ENCODE data around the gene CAPSL. TPM values are rescaled to one million over a fixed set of nuclear protein-coding genes. Genes with fewer than 3 reads are reported as not detected.

CAPSL gene
- total RNA-seq = not detected in 2 replicates

GRCh38 chr5:35938568-35939227 lies at the start of gene CAPSL:
CAPSL (minus strand) TSS chr5:35938622; CDS start chr5:35921120, 17,502 bp downstream.

DNA sequence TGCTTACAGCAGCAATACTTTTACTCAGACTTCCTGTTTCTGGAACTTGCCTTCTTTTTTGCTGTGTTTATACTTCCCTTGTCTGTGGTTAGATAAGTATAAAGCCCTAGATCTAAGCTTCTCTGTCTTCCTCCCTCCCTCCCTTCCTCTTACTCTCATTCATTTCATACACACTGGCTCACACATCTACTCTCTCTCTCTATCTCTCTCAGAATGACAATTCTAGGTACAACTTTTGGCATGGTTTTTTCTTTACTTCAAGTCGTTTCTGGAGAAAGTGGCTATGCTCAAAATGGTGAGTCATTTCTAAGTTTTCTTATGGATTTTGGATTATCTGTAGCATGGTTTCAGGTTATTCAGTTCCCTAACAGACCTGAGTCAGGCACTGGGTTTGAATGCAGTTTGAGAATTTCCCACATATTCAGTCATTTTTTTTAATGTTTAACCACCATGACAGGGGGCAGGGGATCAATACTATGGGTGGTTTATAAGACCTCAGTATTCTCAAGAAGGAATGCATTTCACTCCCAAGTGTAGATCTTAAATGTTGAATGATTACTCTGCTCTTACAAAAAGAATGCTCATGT lies 81.6 kb downstream of the CAPSL start, which contains the start of gene IL7R:
TSS of gene IL7R (plus strand) at position 127 of the 587 bp plus-strand sequence. CDS start at position 214, 87 bp downstream.

Small RNA genes within 50 kb of the gene (small RNA-seq; reads per million reads assigned to genes)
- not detected for gene AC112204.1

Other genes with a start within 250 kb of the CAPSL start
- gene IL7R, start 81.7 kb downstream of the CAPSL start, total RNA-seq = 2.1 and 3.7 TPM in 2 replicates
- not detected in 2 replicates for gene UGT3A1, start 52.8 kb upstream of the CAPSL start, total RNA-seq
- gene UGT3A2, start 128.3 kb upstream of the CAPSL start, total RNA-seq = not detected in 2 replicates
- 9.6 and 12.3 TPM in 2 replicates for gene LMBRD2, start 213.3 kb upstream of the CAPSL start, total RNA-seq
- gene SKP2, start 213.5 kb upstream of the CAPSL start, total RNA-seq = 52.9 and 72.5 TPM in 2 replicates